GM21737 (cell line): ENCODE measurements around the gene MTSS2.
"Not testable (repeated sequence)": the region's sequence is repeated elsewhere in the genome, so short reads cannot be mapped to it uniquely, and the experiment has no call there.

ENCODE experiments used
- ATAC-seq: cut with Tn5 transposase; IDR thresholded peaks from one replicate; pipeline ENCODE4 v1.9.1; 2021; ENCODE audit warnings: mild to moderate bottlenecking, moderate library complexity; ENCODE audit not compliant: unreplicated experiment

MTSS2 gene

DNA sequence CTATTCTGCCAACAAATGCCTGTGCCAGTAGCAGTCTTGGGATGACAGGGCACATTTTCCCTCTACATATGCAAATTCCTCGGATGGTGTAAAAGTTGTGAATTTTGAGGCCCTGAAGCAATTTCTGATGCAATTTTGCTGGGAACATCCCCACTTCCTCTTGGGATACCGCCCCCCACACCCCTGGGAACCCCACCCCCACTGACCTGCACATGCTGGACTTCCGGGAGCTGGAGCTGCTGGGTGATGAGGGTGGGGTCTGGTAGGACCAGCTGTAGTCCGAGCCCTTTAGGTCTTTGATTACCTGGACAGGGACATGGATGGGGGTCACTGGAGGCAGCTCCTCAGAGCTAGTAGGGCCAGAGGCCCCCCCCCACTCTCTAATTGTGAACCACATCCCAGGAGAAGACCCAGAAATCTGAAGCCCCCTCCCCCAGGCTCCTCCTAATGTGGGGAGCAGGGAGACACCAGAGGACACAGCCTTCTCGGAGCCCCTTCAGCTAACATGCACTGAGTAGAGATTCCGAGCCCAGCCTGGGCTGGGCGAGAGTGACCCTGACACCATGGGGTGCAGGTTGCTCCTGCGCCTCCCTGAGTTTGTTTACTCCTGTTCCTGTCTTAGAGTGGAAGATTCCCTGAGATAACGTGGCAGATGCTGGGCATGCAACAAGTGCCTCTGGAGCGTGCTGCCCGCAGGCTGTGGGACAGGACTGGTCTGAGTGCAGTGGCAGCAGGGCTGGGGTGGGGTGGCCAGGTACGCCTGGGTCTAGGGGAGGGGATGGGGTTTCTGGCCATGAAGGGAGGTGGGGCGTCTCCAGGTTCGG, 9.0 kb downstream of the MTSS2 start:
- no peak for ATAC-seq

DNA sequence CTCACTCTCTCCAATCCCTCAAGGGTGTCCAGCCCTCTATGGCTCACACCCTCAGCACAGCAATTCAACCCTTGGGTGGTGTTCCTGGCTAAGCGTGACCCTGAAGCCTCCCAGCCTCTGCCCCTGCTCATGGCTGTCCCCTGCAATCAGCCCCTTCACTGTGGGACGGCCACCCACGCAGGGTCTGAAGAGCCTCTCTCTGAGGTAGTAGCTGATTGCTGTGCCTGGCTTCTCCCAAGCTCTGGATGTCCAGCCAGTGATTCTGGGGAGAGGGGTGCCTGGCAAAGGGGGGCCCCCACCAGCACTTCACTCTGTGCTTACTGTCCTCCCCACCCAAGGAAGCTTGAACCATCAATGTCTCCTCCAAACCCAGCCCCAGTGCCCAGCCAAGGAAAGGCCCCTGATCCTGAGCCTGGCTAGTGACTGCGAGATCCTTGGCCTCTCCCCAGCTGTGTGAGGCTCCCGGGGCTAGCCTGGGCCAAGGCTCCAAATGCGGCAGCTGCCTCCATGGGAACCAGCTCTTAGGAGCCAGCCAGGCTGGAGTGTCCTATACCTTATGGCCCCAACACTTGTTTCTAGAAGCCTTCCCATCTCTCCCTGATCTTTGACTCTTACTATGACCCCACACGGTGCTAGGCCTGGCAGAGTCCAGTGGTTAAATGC, 9.9 kb downstream of the MTSS2 start:
- no peak for ATAC-seq

DNA sequence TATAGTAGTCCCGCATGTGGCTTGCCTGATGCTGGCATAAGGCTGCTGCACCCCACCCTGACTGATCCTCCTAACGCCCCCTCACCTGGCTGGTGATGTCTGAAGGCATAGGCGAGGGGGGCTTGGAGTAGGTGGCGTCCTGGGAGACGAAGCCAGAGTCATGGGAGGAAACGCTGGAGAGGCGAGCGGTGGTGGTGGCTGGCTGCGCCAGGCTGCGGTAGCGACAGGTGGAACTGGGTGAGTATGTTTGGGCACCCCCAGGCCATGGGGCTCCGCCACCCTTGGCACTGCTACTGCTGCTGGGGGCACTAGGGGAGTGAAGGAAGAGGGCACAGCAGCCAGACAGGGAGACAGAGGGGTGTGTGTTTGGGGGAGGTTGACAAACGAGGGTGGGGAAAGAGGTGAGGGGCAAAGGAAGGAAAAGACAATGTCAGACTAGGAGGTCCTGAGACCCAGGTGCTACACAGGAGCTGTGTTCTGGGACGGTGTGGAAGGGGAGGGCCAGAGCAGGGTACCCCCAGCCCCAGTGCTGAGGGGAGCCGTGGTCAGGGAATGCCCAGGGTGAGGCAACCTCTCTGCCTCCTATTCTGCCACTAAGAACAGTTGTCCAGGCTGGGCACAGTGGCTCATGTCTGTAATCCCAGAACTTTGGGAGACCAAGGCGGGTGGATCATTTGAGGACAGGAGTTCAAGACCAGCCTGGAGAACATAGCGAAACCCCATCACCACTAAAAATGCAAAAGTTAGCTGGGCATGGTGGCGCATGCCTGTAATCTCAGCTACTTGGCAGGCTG, 11.4 kb downstream of the MTSS2 start:
- no peak for ATAC-seq

DNA sequence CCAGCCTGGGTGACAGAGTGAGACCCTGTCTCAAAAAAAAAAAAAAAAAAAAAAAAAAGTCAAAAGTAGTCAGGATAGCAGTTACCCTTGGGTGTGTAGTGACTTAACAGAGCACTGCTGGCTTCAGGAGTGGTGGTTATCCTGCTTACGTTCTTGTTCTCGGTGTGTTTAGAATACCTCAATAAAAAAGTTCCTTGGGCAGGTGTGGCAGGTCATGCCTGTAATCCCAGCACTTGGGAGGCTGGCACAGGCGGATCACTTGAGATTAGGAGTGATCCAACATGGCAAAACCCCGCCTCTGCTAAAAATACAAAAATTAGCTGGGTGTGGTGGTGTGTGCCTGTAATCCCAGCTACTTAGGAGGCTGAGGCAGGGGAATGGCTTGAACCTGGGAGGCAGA, 14.9 kb downstream of the MTSS2 start:
- not testable (repeated sequence) for ATAC-seq

DNA sequence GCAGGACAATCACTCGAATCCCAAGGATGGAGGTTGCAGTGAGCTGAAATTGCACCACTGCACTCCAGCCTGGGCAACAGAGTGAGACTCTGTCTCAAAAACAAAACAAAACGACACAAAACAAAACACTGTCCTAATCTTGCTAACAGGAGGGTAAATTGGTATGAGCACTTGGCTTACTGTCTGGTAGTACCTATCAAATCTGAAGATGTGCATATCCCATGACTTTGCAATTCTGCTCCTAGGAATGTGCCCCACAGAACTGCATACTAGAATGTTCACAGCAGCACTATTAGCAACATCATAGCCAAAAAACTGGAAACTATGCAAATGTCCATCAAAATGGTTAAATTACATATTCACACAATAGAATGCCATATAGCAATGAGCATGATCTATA, 15.7 kb downstream of the MTSS2 start:
- ATAC-seq: no peak

DNA sequence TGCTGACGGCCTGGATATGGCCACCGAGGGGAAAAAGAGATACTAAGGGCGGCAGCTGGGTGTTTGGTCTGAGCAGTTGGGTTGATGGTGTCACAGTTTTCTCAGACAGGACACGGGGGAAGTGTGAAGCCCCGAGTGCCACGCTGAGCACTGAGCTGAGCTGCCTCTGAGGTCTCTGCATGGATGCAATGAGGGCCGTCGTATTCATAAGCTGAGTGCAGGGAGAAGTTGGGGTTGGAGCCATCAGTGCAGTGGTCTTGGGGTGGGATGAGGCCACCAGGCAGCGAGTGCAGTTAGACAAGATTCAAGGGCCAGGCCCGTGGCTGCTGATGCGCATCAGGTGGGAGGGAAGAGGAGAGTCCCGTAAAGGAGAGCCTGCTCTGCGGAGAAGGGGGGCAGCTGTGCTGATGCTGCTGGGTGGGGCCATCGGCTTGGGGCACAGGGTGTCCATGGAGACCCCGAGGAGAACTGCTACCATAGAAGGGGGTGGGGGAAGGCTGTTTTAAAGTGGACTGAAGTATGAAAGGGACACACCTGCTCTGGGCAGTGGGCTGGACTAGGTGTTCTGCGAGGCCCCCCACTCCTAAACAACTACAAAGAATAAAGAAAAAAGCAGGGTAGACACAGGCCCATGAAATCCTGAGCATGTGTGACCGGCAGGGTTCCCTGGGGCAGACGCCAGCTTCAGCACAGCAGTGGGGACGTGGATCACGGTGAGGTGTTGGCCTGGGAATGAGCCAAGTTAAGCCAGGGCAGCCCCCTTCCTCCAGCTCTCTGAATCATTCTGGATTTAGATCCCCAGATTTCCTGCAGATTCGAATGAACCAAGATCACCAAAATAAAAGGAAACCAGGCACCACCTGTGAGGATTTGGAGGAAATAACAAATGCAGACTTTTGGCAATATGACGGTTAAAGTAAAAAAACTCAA, 19.8 kb downstream of the MTSS2 start:
- no peak for ATAC-seq

DNA sequence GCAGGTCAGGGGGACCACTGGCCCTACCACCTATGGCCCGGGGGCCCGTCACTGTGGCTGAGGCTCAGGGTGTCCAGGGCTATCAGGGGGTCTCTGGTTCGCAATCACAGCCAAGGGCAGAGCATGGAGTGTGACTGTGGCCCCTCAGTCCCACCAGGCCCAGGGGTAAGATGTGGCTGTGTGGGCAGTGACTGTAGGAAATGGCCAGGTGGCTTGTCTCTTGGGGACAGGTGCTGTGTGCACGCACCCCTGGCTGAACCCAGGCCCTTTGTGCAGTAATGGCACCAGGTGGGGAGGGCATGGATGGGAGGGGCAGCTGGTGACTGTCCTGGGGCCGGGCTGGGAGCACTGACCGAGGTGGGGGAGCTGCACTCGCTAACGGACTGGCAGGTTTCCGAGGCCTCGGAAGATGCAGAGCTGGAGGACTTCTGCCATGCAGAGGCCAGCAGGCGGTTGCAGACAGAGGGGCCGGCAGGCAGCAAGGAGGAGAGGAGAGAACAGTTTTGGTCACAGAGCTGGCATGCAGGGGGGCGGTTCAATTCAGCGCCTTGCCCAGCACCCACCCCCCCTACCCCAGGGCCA, 20.6 kb downstream of the MTSS2 start:
- no peak for ATAC-seq

DNA sequence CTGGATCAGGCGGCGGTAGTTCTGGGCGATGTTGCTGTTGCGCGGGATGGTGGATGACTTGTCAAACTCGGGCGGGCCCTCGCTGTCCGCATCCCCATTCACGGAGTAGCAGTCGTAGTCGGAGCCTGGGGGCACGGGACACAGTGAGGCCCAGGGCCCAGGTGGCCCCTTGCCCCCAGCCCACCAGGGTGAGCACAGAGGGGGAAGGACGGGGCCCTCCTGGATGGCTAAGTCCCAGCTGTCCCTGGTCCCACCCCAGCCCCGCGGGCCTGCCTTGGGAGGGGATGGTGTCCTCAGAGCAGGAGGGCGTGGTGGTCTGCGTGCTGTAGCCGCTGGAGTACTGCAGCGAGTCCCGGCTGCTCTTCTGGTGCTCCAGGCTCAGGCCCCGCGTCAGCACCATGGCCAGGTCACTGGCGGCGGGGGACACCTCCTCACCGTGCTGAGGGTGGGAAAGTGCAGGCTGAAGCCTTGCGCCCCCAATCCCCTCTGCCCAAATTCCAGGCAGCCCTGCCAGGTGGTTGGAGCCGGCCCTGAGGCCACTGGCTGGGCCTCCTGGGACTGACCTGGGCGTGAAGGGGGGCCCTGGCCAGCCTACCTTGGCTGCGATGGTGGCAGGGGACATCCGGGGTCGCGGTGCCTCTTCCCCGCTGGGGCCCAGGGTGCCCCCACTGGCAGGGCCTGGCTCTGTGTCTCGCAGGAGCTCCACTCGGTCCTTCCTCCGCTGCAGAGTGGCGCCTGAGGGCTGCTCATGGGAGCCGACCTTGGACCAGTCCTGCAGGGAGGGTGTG, 21.3 kb downstream of the MTSS2 start:
- no peak for ATAC-seq

DNA sequence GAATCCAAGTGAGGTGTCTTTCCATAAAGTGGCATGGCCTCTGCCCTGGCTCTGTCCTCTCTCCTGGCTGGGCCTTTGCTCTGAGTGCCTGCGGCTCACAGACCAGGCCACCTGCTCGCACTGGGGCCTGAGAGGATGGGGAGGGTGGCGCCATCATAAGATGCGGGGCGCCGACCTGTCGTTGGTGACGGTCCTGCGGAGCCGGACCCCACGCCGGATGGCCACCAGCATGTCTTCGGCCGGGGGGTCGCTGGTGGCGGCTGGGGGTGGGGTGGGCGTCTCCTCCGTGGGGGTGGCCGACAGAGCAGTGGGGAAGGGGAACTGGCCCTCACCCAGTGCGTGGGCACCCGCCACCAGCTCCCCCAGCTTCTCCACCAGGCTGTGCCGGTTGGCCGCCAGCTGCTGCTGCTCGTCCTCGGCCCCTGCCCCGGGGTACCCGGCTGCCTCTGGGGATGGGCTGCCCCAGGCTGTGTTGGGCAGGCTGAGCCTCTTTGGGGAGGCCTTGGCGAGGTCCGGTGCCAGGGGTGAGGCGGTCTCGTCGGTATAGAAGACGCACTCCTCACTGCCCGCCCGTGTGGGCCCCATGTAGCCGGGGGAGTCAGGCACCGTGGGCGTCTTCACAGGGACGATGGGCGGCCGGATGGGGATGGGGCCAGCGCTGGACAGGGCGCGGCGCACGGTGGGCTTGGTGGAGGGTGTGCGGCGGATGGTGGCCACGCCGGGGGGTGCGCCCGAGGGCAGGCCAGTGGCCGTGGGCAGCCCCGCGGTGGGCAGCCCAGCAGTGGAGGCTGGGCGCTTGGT, 22.1 kb downstream of the MTSS2 start:
- ATAC-seq: no peak

DNA sequence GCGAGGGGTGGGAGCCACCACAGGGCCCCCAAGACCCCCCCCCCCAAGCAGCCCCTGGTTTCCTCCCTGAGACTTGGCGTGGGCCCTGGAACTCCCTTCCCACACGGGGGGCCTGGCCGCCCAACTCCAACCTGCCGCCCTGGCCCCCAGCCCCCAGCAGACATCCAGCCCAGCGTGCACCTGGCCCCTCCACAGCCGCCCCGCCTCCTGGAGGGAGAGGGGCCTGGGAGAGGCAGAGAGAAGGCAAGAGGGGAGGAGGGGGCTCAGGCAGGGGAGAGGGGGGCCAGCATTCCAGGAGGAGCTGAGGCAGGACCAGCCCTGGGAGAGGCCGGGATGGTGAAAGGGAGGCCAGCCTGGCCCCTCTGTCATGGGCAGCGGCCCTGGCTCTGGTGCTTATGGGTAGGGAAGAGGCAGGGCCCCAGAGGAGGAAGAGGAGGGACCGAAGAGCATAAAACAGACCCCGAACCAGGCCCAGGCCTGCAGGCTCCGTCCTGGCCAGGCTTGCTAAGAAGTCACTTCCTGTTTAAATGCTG, 22.8 kb downstream of the MTSS2 start:
- ATAC-seq: no peak

DNA sequence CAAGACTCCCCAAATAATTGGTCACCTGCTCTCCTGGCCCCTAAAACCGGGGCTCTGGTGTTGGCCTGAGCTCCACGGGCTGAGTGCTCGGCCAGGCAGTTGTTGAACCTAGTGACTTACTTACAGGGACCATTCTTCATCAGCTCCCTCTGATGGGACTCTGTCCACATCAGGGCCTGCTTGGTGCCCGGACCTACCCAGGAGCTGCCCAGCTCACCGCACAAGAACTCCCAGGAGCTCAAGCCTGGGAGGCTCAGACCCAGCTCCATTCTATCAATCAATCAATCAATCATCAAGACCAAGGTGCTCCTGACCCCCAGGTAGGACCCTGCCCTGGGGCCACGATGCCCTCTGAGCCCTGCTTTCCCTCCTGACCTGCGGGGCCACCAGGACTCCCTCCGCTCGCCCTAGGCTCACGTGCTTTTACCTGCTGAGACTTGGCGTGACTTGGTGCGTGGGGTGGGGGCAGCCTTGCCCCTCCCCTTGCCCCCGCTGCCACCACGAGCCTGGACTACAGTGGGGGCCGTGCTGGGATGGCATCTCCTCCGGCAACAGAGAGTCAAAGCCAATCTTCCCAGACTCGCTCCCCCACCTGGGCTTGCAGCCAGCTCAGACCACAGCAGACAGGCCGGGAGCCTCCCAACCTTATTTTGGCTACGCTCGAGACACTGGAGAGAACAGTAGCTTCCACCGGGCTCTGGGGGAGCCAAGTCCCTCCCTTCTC, 23.8 kb downstream of the MTSS2 start:
- no peak for ATAC-seq

DNA sequence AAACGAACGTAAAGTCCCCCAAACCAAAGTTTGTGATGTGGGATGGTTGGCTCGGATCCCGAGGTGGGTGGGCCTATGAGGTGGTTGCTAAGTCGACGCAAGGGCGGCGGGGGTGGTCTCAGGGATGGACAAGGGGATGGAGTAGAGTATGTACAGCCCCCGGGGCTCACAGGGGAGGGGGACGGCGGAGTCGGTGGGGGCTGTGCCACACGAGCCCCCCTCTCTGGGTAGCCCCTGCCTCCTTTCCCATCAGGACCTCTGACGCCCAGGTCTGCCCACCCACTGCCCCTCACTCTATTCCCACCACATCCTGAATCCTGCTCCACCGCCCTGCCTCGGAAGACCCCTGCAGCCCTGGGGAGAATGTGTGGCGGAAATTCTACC, 24.3 kb downstream of the MTSS2 start:
- ATAC-seq: no peak

DNA sequence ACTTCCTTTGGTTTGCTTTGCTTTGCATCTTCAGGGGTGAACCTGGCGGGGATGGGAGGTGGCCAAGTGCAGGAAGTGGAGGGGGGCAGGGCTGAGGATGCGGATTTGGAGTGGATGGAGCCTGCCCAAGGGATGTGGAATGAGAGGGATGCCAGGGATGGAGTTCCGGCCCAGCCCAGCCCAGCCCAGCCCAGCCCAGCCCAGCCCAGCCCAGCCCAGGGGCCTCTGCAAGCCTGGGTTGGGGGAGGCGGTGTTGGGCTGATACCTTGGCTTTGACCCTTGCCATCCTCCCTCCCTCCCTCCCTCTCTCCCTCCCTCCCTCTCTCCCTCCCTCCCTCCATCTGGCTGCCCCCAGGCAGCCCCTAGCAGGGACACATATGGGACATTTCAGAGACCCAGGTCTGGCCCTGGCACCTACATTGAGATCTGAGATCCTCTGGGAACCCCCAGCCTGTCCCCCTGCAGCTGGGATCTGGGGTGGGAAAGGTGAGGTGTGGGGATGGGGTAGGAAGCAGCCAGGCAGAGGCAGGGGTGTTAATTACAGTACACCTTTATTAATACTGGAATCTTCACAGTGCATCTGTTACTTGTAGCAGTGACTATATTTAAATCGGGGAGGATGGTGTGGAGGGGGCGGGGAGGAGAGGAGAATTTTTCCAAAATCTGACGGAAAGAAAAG, 25.0 kb downstream of the MTSS2 start:
- no peak for ATAC-seq

DNA sequence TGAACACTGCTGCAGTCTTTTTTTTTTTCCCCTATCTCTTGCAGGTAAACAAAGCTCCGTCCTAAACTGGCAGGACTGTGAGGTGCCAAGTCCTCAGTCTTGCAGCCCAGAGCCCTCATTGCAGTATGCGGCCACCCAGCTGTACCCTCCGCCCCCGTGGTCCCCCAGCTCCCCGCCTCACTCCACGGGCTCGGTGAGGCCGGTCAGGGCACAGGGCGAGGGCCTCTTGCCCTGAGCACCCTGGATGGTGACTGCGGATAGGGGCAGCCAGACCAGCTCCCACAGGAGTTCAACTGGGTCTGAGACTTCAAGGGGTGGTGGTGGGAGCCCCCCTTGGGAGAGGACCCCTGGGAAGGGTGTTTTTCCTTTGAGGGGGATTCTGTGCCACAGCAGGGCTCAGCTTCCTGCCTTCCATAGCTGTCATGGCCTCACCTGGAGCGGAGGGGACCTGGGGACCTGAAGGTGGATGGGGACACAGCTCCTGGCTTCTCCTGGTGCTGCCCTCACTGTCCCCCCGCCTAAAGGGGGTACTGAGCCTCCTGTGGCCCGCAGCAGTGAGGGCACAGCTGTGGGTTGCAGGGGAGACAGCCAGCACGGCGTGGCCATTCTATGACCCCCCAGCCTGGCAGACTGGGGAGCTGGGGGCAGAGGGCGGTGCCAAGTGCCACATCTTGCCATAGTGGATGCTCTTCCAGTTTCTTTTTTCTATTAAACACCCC, 25.7 kb downstream of the MTSS2 start:
- no peak for ATAC-seq

DNA sequence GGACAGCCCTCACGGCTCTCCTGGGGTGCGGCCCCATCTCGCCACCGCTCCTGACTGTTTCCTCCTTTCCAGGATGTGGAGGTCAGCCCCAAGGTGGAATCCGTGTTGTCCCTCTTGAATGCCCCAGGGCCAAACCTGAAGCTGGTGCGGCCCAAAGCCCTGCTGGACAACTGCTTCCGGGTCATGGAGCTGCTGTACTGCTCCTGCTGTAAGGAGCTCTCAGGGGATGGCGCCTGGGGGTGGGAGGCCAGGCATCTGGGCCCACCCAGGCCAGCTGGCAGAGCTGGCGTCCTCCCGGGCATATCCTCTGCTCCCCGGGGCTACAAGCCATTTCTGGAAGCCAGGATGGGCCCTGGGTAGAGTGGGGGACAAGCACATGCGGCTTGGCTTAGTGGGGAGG, 26.3 kb downstream of the MTSS2 start:
- no peak for ATAC-seq

DNA sequence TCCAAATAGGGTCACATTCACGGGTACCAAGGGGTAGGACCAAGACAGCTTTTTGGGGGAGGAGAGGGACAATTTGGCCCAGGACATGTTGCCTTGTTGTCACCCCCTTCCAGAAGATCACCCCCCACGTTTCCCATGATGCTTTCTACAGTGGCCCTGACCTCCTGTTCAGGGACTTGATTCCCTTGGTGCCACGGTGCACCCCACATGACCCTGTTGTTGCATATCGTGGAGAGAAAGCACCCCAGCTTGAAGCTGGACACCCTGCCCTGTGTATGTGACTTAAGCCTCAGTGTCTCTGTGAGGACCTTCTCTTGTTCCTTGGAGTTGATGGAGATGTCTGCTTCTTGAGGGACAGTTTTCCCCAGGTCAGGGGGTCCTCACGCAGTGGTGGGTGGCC, 26.9 kb downstream of the MTSS2 start:
- no peak for ATAC-seq

DNA sequence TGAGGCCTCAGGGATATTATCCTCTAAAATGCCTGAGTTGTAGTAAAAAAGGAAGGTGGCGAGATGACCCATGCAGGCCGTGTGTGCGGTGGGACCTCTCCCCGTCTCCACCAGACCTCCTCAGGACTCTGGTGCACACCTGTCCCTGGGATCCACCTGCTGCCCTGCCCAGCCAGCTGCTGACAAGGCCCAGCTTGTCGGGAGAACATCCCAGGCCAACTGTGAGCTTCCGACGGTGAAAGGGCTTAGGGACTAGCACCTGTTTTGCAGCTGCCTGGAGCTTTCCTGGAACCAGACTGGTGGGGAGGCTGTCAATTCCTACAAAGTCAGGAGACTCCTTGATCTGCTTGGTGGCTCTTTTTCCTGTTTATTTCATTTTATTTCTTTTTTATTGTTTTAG, 27.9 kb downstream of the MTSS2 start:
- ATAC-seq: no peak
